CD14-positive monocyte (primary cell): ENCODE measurements around the gene FGFR3. TPM values are rescaled to one million over a fixed set of nuclear protein-coding genes. Genes with fewer than 3 reads are reported as not detected.
A peak's percentile ranks its signal among the peaks of the same experiment; 100 is the strongest.

Experiments used
- DNase-seq, 3 donors: peaks; one replicate each; pipeline ENCODE4 v3.0.0-alpha.2; 2011 to 2022
- H2AFZ ChIP-seq: 2 replicates; pipeline ENCODE4 v1.6.0; 2012; ENCODE audit warnings: mild to moderate bottlenecking, low read depth, low read length, inconsistent platforms; ENCODE audit not compliant: insufficient read depth, poor library complexity, severe bottlenecking
- H3K27ac ChIP-seq, 2 donors: 1 replicate in 1 of 2; 2 replicates in 1 of 2; pipeline ENCODE4 v1.5.1; 2012 to 2013; ENCODE audit warnings: low read length in 2 of 2, control low read depth in 1 of 2, inconsistent platforms in 1 of 2, low read depth in 1 of 2, mild to moderate bottlenecking in 1 of 2
- H3K27me3 ChIP-seq, 2 donors: one replicate each; pipeline versions ENCODE4 v1.6.0 to v1.6.1; 2011 to 2013; ENCODE audit warnings: low read length in 2 of 2; ENCODE audit not compliant: control insufficient read depth in 2 of 2, insufficient read depth in 2 of 2
- H3K36me3 ChIP-seq, 2 donors: replicated peaks in 1 of 2; 1 replicate in 1 of 2; 2 replicates in 1 of 2; pipeline versions ENCODE4 v1.5.1 to v1.6.1; 2012 to 2013; ENCODE audit warnings: low read length in 2 of 2, control low read depth in 1 of 2, inconsistent platforms in 1 of 2, mild to moderate bottlenecking in 1 of 2; ENCODE audit not compliant: insufficient read depth in 2 of 2, control insufficient read depth in 1 of 2
- H3K4me1 ChIP-seq, 2 donors: 1 replicate in 1 of 2; 2 replicates in 1 of 2; pipeline versions ENCODE4 v1.5.1 to v1.6.1; 2012 to 2013; ENCODE audit warnings: low read length in 2 of 2, control low read depth in 1 of 2, inconsistent platforms in 1 of 2, mild to moderate bottlenecking in 1 of 2, moderate library complexity in 1 of 2; ENCODE audit not compliant: insufficient read depth in 2 of 2, control insufficient read depth in 1 of 2
- H3K4me2 ChIP-seq: replicated peaks from 2 replicates; pipeline ENCODE3; 2012; ENCODE audit warnings: low read length, moderate library complexity, mild to moderate bottlenecking; ENCODE audit not compliant: poor library complexity, severe bottlenecking; ENCODE audit errors: extremely low read depth
- H3K4me3 ChIP-seq, 3 experiments: fragments of 200-600 bp in 1 of 3; sonication (generic) in 1 of 3; replicated peaks in 1 of 3; 1 replicate in 2 of 3; 2 replicates in 1 of 3; pipeline ENCODE4 v1.5.1; 2011 to 2013; ENCODE audit warnings: low read length in 3 of 3, mild to moderate bottlenecking in 3 of 3, control low read depth in 2 of 3, low read depth in 2 of 3, inconsistent platforms in 1 of 3, moderate library complexity in 1 of 3
- H3K79me2 ChIP-seq: 2 replicates; pipeline ENCODE4 v1.6.0; 2012; ENCODE audit warnings: mild to moderate bottlenecking, control low read depth, inconsistent platforms, low read length, moderate library complexity; ENCODE audit not compliant: insufficient read depth
- H3K9ac ChIP-seq: 2 replicates; pipeline ENCODE4 v1.6.0; 2017; ENCODE audit warnings: low read length, mild to moderate bottlenecking; ENCODE audit not compliant: insufficient read depth, poor library complexity, severe bottlenecking
- H3K9me3 ChIP-seq, 2 donors: replicated peaks in 1 of 2; 1 replicate in 1 of 2; 2 replicates in 1 of 2; pipeline versions ENCODE4 v1.5.1 to v1.6.1; 2012 to 2013; ENCODE audit warnings: low read length in 2 of 2, control low read depth in 1 of 2; ENCODE audit not compliant: control insufficient read depth in 1 of 2, insufficient read depth in 1 of 2
- H4K20me1 ChIP-seq: 2 replicates; pipeline ENCODE4 v1.6.0; 2012; ENCODE audit warnings: mild to moderate bottlenecking, low read length, control low read depth, moderate library complexity; ENCODE audit not compliant: insufficient read depth
- H3K27ac Mint-ChIP-seq, 7 donors: one replicate each; pipeline ENCODE4 v1.8.0; 2020; ENCODE audit warnings: mild to moderate bottlenecking in 7 of 7, mixed read lengths in 7 of 7, moderate library complexity in 6 of 7, inconsistent platforms in 2 of 7
- H3K27me3 Mint-ChIP-seq, 3 donors: one replicate each; pipeline ENCODE4 v1.8.0; 2021 to 2022; ENCODE audit warnings: low read depth in 3 of 3, mild to moderate bottlenecking in 3 of 3, mixed read lengths in 3 of 3, moderate library complexity in 3 of 3, inconsistent platforms in 1 of 3
- H3K36me3 Mint-ChIP-seq, 2 donors: one replicate each; pipeline ENCODE4 v1.8.0; 2020; ENCODE audit warnings: mixed read lengths in 2 of 2, inconsistent platforms in 1 of 2, mild to moderate bottlenecking in 1 of 2
- H3K4me1 Mint-ChIP-seq: one replicate; pipeline ENCODE4 v1.8.0; 2020; ENCODE audit warnings: mild to moderate bottlenecking, mixed read lengths
- H3K4me3 Mint-ChIP-seq, 2 donors: one replicate each; pipeline ENCODE4 v1.8.0; 2020; ENCODE audit warnings: mild to moderate bottlenecking in 2 of 2, mixed read lengths in 2 of 2, moderate library complexity in 1 of 2
- H3K9me3 Mint-ChIP-seq, 7 donors: one replicate each; pipeline ENCODE4 v1.8.0; 2020 to 2022; ENCODE audit warnings: mixed read lengths in 7 of 7, mild to moderate bottlenecking in 6 of 7, moderate library complexity in 6 of 7, inconsistent platforms in 2 of 7
- WGBS: methylation state at CpG from one replicate; pipeline ENCODE4 v1.1.5; 2013; ENCODE audit warnings: missing lambda C conversion rate; ENCODE audit not compliant: insufficient coverage; 5-methylcytosine and 5-hydroxymethylcytosine counted together
- intact Hi-C, 2 donors: fragments of 100-400 bp; cut with micrococcal nuclease; formaldehyde crosslinking; loops; one replicate each; pipeline versions ENCODE4 v1.15.0 to v1.15.1; 2023
- polyA plus RNA-seq, 3 donors: library from polyadenylated mRNA; depleted of rRNA in 1 of 3; unstranded in 2 of 3; stranded (reverse) in 1 of 3; fragments of 300-500 nt in 2 of 3; fragments of >200 nt in 1 of 3; fragmentation: Illumina TruSeq in 2 of 3; gene quantifications; 1 replicate in 2 of 3; 2 replicates in 1 of 3; pipeline ENCODE4 v1.2.3, GENCODE V29; 2012 to 2021
- TF ChIP-seq, protein P1 (sequence below): fragments of 200-600 bp; IDR thresholded peaks from one replicate; pipeline ENCODE4 v1.8.0; 2022; ENCODE audit warnings: antibody characterized with exemption, mild to moderate bottlenecking

Gene FGFR3
- polyA plus RNA-seq, 3 donors: 0.07 TPM; not detected in 2

DNA sequence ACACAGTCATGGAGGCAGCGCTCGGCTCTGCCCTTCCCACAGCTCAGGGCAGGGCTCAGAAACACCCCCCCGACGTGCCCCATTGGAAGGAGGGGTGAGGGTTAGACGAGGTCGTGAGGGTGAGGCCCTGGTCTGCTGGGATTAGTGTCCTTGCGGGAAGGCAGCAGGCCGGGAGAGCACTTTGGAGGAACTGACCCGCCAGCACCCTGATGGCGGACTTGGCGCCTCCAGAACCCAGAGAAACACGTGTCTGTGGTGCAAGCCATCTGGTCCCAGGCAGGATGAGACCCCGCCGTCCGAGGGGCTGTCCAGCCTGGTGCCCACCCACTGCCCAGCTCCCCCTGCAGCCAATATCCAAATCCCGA, 45.5 kb upstream of the FGFR3 start:
- no peak overlapping the region for H3K4me3 ChIP-seq
- H3K27me3 ChIP-seq: peaks cover 0 to 6% of the 10 kb centered on the region in 2 donors
- H3K27ac Mint-ChIP-seq: no peak overlapping the region
- H3K9ac ChIP-seq: no peak overlapping the region
- no peak overlapping the region for H3K27ac ChIP-seq
- no peaks in the 10 kb centered on the region for H3K9me3 ChIP-seq
- WGBS: 81% methylated on average over 14 of the region's 16 CpGs
- DNase-seq: no peak
- H3K4me1 Mint-ChIP-seq: peaks cover 3% of the 10 kb centered on the region
- H2AFZ ChIP-seq: no peak overlapping the region
- H4K20me1 ChIP-seq: peaks cover 10% of the 10 kb centered on the region
- intact Hi-C loops: loop anchor here (2.0 to 5.0 kb wide), 2 partner anchors 150 to 151 kb away; no protein-coding TSS in a partner anchor
- TF ChIP-seq, protein P1, sequence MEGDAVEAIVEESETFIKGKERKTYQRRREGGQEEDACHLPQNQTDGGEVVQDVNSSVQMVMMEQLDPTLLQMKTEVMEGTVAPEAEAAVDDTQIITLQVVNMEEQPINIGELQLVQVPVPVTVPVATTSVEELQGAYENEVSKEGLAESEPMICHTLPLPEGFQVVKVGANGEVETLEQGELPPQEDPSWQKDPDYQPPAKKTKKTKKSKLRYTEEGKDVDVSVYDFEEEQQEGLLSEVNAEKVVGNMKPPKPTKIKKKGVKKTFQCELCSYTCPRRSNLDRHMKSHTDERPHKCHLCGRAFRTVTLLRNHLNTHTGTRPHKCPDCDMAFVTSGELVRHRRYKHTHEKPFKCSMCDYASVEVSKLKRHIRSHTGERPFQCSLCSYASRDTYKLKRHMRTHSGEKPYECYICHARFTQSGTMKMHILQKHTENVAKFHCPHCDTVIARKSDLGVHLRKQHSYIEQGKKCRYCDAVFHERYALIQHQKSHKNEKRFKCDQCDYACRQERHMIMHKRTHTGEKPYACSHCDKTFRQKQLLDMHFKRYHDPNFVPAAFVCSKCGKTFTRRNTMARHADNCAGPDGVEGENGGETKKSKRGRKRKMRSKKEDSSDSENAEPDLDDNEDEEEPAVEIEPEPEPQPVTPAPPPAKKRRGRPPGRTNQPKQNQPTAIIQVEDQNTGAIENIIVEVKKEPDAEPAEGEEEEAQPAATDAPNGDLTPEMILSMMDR: no peak
- H3K4me1 ChIP-seq: peaks cover 13 to 15% of the 10 kb centered on the region in 2 donors
- peaks cover 25 to 32% of the 10 kb centered on the region in 2 donors for H3K36me3 Mint-ChIP-seq
- H3K36me3 ChIP-seq: peaks cover 22 to 32% of the 10 kb centered on the region in 2 donors
- H3K4me3 Mint-ChIP-seq: no peak overlapping the region
- no peak overlapping the region for H3K4me2 ChIP-seq
- peaks cover 0 to 4% (median 0%) of the 10 kb centered on the region in 7 donors for H3K9me3 Mint-ChIP-seq
- no peaks in the 10 kb centered on the region for H3K79me2 ChIP-seq
- peaks cover 1 to 6% (median 1%) of the 10 kb centered on the region in 3 donors for H3K27me3 Mint-ChIP-seq

DNA sequence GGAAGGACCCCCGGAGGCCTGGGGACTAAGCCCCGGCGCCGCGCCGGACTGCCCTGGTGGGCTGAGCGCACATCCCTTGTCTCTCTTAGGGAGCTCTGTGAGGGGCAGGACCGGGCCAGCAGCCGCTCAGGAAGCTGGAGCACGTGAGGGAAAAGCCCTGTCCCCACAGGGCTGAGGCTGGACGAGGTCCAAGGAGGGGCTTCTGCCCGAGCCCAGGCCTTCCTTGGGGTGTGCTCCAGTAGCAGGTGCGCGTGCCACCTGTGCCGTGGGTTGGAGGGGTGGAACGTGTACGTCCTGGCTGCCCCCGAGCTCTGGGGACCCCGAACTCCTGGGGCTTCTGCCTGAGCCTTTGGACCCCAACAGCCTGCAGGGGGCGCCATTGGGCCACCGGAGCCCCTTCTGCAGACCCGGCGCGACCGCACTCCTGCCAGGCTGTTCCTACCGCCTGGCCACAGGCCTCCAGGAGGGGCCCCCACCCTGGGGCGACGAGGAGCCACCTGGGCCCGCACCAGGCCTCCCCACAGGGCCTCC, 44.6 kb upstream of the FGFR3 start:
- no peak overlapping the region for H3K4me3 ChIP-seq
- no peaks in the 10 kb centered on the region for H3K79me2 ChIP-seq
- H4K20me1 ChIP-seq: peaks cover 10% of the 10 kb centered on the region
- no peak overlapping the region for H3K9ac ChIP-seq
- H3K36me3 Mint-ChIP-seq: peaks cover 17 to 23% of the 10 kb centered on the region in 2 donors
- 2% methylated on average over 15 of the region's 29 CpGs for WGBS
- H3K4me1 Mint-ChIP-seq: peaks cover 9% of the 10 kb centered on the region
- TF ChIP-seq, protein P1: peak; percentile 90
- H3K27me3 ChIP-seq: peaks cover 0 to 6% of the 10 kb centered on the region in 2 donors
- H3K4me3 Mint-ChIP-seq: no peak overlapping the region
- peaks cover 0 to 6% (median 1%) of the 10 kb centered on the region in 3 donors for H3K27me3 Mint-ChIP-seq
- peak overlapping the region; percentile 33 for H3K4me2 ChIP-seq
- H3K4me1 ChIP-seq: peaks cover 23 to 24% of the 10 kb centered on the region in 2 donors
- no peaks in the 10 kb centered on the region for H3K9me3 ChIP-seq
- peak; percentile 51 to 56 (median 54) for DNase-seq
- H3K36me3 ChIP-seq: peaks cover 16 to 23% of the 10 kb centered on the region in 2 donors
- H3K9me3 Mint-ChIP-seq: peaks cover 0 to 4% (median 0%) of the 10 kb centered on the region in 7 donors
- peak overlapping the region; percentile 53 for H2AFZ ChIP-seq
- intact Hi-C loops: loop anchor here in 1 of 2 donors (1.0 to 5.0 kb wide), 2 partner anchors 62 to 149 kb away; no protein-coding TSS in a partner anchor
- no peak overlapping the region for H3K27ac ChIP-seq
- no peak overlapping the region for H3K27ac Mint-ChIP-seq
